GM23338 (cell line): Measurements from ENCODE around the gene EDIL3. TPM values are rescaled to one million over a fixed set of nuclear protein-coding genes. Genes with fewer than 3 reads are reported as not detected.

Experiments used
- ATAC-seq: fragments of 200-7000 bp; cut with Tn5 transposase; 3 replicates; pipeline ENCODE4 v1.9.1; 2020
- DNase-seq: peaks from one replicate; pipeline ENCODE4 v3.0.0-alpha.2; 2015; ENCODE audit warnings: low spot score
- H2AFZ ChIP-seq: fragments of 200-600 bp; sonication (generic); 2 replicates; pipeline ENCODE4 v1.8.0; 2016; ENCODE audit warnings: antibody characterized with exemption, mild to moderate bottlenecking, moderate library complexity
- H3F3A ChIP-seq: fragments of 200-600 bp; sonication (generic); replicated peaks from 2 replicates; pipeline ENCODE4 v1.8.0; 2017; ENCODE audit warnings: antibody characterized with exemption, mixed run types, low read depth
- H3K27ac ChIP-seq: fragments of 200-600 bp; sonication (generic); 2 replicates; pipeline ENCODE4 v1.6.1; 2016; ENCODE audit warnings: low read depth
- H3K27me3 ChIP-seq: fragments of 200-600 bp; sonication (generic); 2 replicates; pipeline ENCODE4 v1.8.0; 2016; ENCODE audit warnings: mild to moderate bottlenecking, mixed run types, moderate library complexity; ENCODE audit not compliant: insufficient read depth
- H3K36me3 ChIP-seq: fragments of 200-600 bp; sonication (generic); 2 replicates; pipeline ENCODE4 v1.8.0; 2016; ENCODE audit warnings: mild to moderate bottlenecking; ENCODE audit not compliant: insufficient read depth
- H3K4me1 ChIP-seq: fragments of 200-600 bp; sonication (generic); 2 replicates; pipeline ENCODE4 v1.8.0; 2016; ENCODE audit warnings: mild to moderate bottlenecking, moderate library complexity; ENCODE audit not compliant: insufficient read depth
- H3K4me2 ChIP-seq: fragments of 200-600 bp; sonication (generic); 2 replicates; pipeline ENCODE4 v1.7.1; 2017; ENCODE audit warnings: mixed run types
- H3K4me3 ChIP-seq: fragments of 200-600 bp; sonication (generic); 2 replicates; pipeline ENCODE4 v1.6.1; 2016; ENCODE audit warnings: mixed run types
- H3K79me2 ChIP-seq: fragments of 200-600 bp; sonication (generic); replicated peaks from 2 replicates; pipeline ENCODE4 v1.8.0; 2017; ENCODE audit warnings: mild to moderate bottlenecking; ENCODE audit not compliant: insufficient read depth
- H3K9me2 ChIP-seq: fragments of 200-600 bp; sonication (generic); 2 replicates; pipeline ENCODE4 v1.8.0; 2017; ENCODE audit not compliant: insufficient read depth
- H4K20me1 ChIP-seq: fragments of 200-600 bp; sonication (generic); replicated peaks from 2 replicates; pipeline ENCODE4 v1.8.0; 2017; ENCODE audit warnings: mild to moderate bottlenecking; ENCODE audit not compliant: insufficient read depth
- H3K27ac Mint-ChIP-seq: 2 replicates; pipeline ENCODE4 v1.8.0; 2020; ENCODE audit warnings: inconsistent platforms, mild to moderate bottlenecking, moderate library complexity, mixed read lengths
- H3K27me3 Mint-ChIP-seq: 3 replicates; pipeline ENCODE4 v1.8.0; 2022; ENCODE audit warnings: low read depth, mild to moderate bottlenecking, moderate library complexity, mixed read lengths, inconsistent platforms; ENCODE audit not compliant: insufficient read depth, poor library complexity
- H3K36me3 Mint-ChIP-seq: 3 replicates; pipeline ENCODE4 v1.8.0; 2021; ENCODE audit warnings: low read depth, mild to moderate bottlenecking, inconsistent platforms, moderate library complexity, mixed read lengths
- H3K4me1 Mint-ChIP-seq: 3 replicates; pipeline ENCODE4 v1.8.0; 2020; ENCODE audit warnings: mild to moderate bottlenecking, inconsistent platforms, mixed read lengths
- H3K4me3 Mint-ChIP-seq: 3 replicates; pipeline ENCODE4 v1.8.0; 2021; ENCODE audit warnings: moderate library complexity, mild to moderate bottlenecking, inconsistent platforms, mixed read lengths
- H3K9me3 Mint-ChIP-seq: 3 replicates; pipeline ENCODE4 v1.8.0; 2020; ENCODE audit warnings: moderate library complexity, mild to moderate bottlenecking, inconsistent platforms, mixed read lengths
- ETS1 ChIP-seq: IDR thresholded peaks from 2 replicates; pipeline ENCODE4 v1.6.1; 2016; ENCODE audit warnings: antibody characterized with exemption
- EZH2phosphoT487 ChIP-seq: fragments of 200-600 bp; sonication (generic); IDR thresholded peaks from one replicate; pipeline ENCODE4 v1.8.1; 2018; ENCODE audit warnings: antibody characterized with exemption; ENCODE audit not compliant: unreplicated experiment
- JUNB ChIP-seq: IDR thresholded peaks from one replicate; pipeline ENCODE4 v1.6.1; 2016; ENCODE audit warnings: antibody characterized with exemption; ENCODE audit not compliant: unreplicated experiment
- NANOG ChIP-seq: IDR thresholded peaks from 2 replicates; pipeline ENCODE4 v1.6.1; 2016; ENCODE audit warnings: antibody characterized with exemption, borderline replicate concordance
- POLR2AphosphoS5 ChIP-seq: IDR thresholded peaks from 2 replicates; pipeline ENCODE4 v1.6.1; 2016; ENCODE audit warnings: antibody characterized with exemption, low read depth
- REST ChIP-seq: IDR thresholded peaks from one replicate; pipeline ENCODE4 v1.6.1; 2018; ENCODE audit warnings: antibody characterized with exemption; ENCODE audit not compliant: unreplicated experiment
- STAT1 ChIP-seq: IDR thresholded peaks from one replicate; pipeline ENCODE4 v1.6.1; 2016; ENCODE audit warnings: antibody characterized with exemption; ENCODE audit not compliant: unreplicated experiment
- ZNF114 ChIP-seq: fragments of 250-450 bp; sonication (Bioruptor Pico); IDR thresholded peaks from 2 replicates; pipeline ENCODE4 v1.5.0; 2020; ENCODE audit warnings: mild to moderate bottlenecking, moderate library complexity
- ZNF331 ChIP-seq: fragments of 250-450 bp; sonication (Bioruptor Pico); IDR thresholded peaks from 2 replicates; pipeline ENCODE4 v1.5.0; 2020; ENCODE audit warnings: low read depth, mild to moderate bottlenecking, moderate library complexity
- ZNF462 ChIP-seq: fragments of 250-450 bp; sonication (Bioruptor Pico); IDR thresholded peaks from 2 replicates; pipeline ENCODE4 v1.5.0; 2020; ENCODE audit warnings: mild to moderate bottlenecking, moderate library complexity
- polyA plus RNA-seq: library from polyadenylated mRNA; unstranded; fragments of >200 nt; fragmentation: Nextera tagmentation; extraction: Ambion mirVana; gene quantifications from 2 replicates; pipeline ENCODE4 v1.2.1, GENCODE V29; 2016
- total RNA-seq: library from RNA; depleted of rRNA; stranded (reverse); fragments of >200 nt; shearing (Covaris generic); gene quantifications from 2 replicates; pipeline ENCODE4 v1.2.3, GENCODE V29; 2014

EDIL3 gene
- total and polyA plus RNA-seq, 2 experiments from 2014 or later: 43.3 to 61.9 TPM

GRCh38 chr5:84125216-84125615, 259.5 kb downstream of the EDIL3 start:
- H3K4me1 Mint-ChIP-seq: no peaks in the 10 kb centered on the region
- H3F3A ChIP-seq: no peaks in the 10 kb centered on the region
- ATAC-seq: no peak

More at GRCh38 chr5:84125216-84125615, 259.5 kb downstream of the EDIL3 start:
- Histone ChIP-seq H3K4me1 (no peaks in the 10 kb centered on the region), H3K79me2 (no peaks in the 10 kb centered on the region), H3K9me2 (no peaks in the 10 kb centered on the region), H3K27me3 (no peaks in the 10 kb centered on the region), H3K4me2 (no peak overlapping the region), H2AFZ (no peak overlapping the region), H3K36me3 (no peaks in the 10 kb centered on the region), H3K4me3 (no peak overlapping the region), H3K27ac (no peak overlapping the region), H4K20me1 (no peaks in the 10 kb centered on the region)
- no peaks in the 10 kb centered on the region for H3K36me3 Mint-ChIP-seq
- no peak for TF ChIP-seq ZNF462 (CRISPR knock-in tag)
- TF ChIP-seq JUNB: no peak
- no peak for TF ChIP-seq NANOG
- TF ChIP-seq ZNF331: no peak
- no peak for TF ChIP-seq EZH2phosphoT487
- TF ChIP-seq ETS1: no peak
- no peak for TF ChIP-seq ZNF114 (CRISPR knock-in tag)
- no peak for TF ChIP-seq STAT1
- TF ChIP-seq REST: no peak
- no peak for TF ChIP-seq POLR2AphosphoS5
- H3K27me3 Mint-ChIP-seq: no peaks in the 10 kb centered on the region
- no peaks in the 10 kb centered on the region for H3K9me3 Mint-ChIP-seq
- H3K4me3 Mint-ChIP-seq: no peak overlapping the region
- DNase-seq: no peak
- H3K27ac Mint-ChIP-seq: no peak overlapping the region
